Type B pancreatic cell (in vitro differentiated cells): ENCODE measurements around the gene ATP5PB. TPM values are rescaled to one million over a fixed set of nuclear protein-coding genes. Genes with fewer than 3 reads are reported as not detected.

ENCODE experiments used
- DNase-seq: peaks from one replicate; pipeline ENCODE4 v3.0.0; 2021; ENCODE audit warnings: mixed read lengths; ENCODE audit not compliant: unreplicated experiment; ENCODE audit errors: extremely low spot score
- H3K27ac Mint-ChIP-seq: 2 replicates; pipeline ENCODE4 v1.8.0; 2021; ENCODE audit warnings: mild to moderate bottlenecking, mixed read lengths
- H3K27me3 Mint-ChIP-seq: 2 replicates; pipeline ENCODE4 v1.8.0; 2021; ENCODE audit warnings: mixed read lengths
- H3K36me3 Mint-ChIP-seq: 2 replicates; pipeline ENCODE4 v1.8.0; 2021; ENCODE audit warnings: mixed read lengths
- H3K4me1 Mint-ChIP-seq: one replicate; pipeline ENCODE4 v1.8.0; 2021; ENCODE audit warnings: mixed read lengths; ENCODE audit not compliant: unreplicated experiment
- H3K4me3 Mint-ChIP-seq: 2 replicates; pipeline ENCODE4 v1.8.0; 2021; ENCODE audit warnings: mild to moderate bottlenecking, mixed read lengths
- H3K9me3 Mint-ChIP-seq: 2 replicates; pipeline ENCODE4 v1.8.0; 2021; ENCODE audit warnings: mixed read lengths
- total RNA-seq: library from RNA; stranded (reverse); gene quantifications from 2 replicates; pipeline ENCODE4 v1.2.1, GENCODE V29; 2021; ENCODE audit warnings: low replicate concordance
- TF ChIP-seq, protein P1 (sequence below): fragments of 200-600 bp; sonication (generic); conservative IDR thresholded peaks from 2 replicates; pipeline ENCODE4 v1.5.0; 2021; ENCODE audit warnings: antibody characterized with exemption, mild to moderate bottlenecking

ATP5PB gene
- total RNA-seq, 1 donor from 2014 or later: 242 TPM

DNA sequence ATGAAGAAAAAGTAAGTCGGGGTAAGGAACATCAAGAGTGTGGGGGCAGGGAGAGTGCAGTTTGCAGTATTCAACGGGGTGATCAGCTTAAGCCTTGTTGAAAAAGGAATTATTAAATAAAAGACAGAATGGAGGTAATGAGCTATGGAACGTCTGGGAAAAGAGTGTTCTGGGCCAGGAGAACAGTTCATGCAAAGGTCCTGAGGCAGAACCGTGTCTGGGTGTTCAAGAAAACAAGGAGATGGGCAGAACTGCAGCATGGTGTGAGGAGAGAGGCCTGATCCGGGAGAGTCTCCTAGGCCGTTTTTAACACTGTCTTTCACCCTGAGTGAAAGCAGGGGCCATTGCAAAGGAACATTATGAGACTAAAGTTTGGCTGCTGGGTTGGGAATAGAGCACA, 42.0 kb upstream of the ATP5PB start:
- H3K27ac Mint-ChIP-seq: no peak overlapping the region
- H3K36me3 Mint-ChIP-seq: no peaks in the 10 kb centered on the region
- no peak overlapping the region for H3K4me3 Mint-ChIP-seq
- no peak for DNase-seq
- peaks cover 6% of the 10 kb centered on the region for H3K27me3 Mint-ChIP-seq
- no peaks in the 10 kb centered on the region for H3K4me1 Mint-ChIP-seq
- TF ChIP-seq, protein P1, sequence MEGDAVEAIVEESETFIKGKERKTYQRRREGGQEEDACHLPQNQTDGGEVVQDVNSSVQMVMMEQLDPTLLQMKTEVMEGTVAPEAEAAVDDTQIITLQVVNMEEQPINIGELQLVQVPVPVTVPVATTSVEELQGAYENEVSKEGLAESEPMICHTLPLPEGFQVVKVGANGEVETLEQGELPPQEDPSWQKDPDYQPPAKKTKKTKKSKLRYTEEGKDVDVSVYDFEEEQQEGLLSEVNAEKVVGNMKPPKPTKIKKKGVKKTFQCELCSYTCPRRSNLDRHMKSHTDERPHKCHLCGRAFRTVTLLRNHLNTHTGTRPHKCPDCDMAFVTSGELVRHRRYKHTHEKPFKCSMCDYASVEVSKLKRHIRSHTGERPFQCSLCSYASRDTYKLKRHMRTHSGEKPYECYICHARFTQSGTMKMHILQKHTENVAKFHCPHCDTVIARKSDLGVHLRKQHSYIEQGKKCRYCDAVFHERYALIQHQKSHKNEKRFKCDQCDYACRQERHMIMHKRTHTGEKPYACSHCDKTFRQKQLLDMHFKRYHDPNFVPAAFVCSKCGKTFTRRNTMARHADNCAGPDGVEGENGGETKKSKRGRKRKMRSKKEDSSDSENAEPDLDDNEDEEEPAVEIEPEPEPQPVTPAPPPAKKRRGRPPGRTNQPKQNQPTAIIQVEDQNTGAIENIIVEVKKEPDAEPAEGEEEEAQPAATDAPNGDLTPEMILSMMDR: no peak
- H3K9me3 Mint-ChIP-seq: no peaks in the 10 kb centered on the region

DNA sequence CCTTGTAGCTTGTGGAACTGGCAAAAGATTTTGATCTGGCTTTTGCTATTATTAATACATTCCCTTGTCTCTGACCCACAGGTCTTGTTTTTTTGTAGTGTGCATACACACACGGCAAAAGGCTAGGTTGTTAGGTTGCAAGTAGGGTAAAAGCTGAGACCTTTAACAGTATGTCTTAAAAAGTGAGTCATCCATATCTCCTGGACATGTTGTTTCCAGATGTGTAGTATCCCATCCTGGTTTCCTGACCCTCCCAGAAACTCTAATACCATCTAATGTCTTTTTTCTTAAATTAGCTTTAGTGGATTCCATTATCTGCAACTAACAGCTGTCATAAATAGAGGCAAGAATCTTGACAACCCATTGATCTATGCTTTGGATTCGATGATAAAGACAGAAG, 36.4 kb upstream of the ATP5PB start:
- TF ChIP-seq, protein P1: no peak
- Mint-ChIP-seq H3K27me3 (peaks cover 4% of the 10 kb centered on the region), H3K27ac (no peak overlapping the region), H3K4me1 (no peaks in the 10 kb centered on the region), H3K36me3 (no peaks in the 10 kb centered on the region), H3K9me3 (no peaks in the 10 kb centered on the region), H3K4me3 (no peak overlapping the region)
- no peak for DNase-seq

DNA sequence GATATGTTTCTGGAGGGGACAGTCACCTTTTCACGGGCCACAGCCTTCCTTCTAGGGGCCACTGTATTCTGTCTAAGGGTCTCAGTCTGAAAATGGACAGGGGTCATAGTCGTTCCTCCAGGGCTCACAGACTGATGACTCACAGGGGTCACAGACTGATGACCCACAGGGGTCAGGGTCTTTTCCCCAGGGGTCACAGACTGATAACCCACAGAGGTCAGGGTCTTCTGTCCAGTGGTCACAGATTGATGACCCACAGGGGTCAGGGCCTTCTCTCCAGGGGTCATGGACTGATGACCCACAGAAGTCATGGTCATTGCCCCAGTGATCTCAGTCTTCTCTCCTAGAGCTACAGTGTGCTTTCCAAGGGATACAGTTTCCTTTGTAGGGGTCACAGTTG, 34.5 kb upstream of the ATP5PB start:
- TF ChIP-seq, protein P1: no peak
- peaks cover 4% of the 10 kb centered on the region for H3K27me3 Mint-ChIP-seq
- H3K4me3 Mint-ChIP-seq: no peak overlapping the region
- H3K36me3 Mint-ChIP-seq: no peaks in the 10 kb centered on the region
- no peaks in the 10 kb centered on the region for H3K9me3 Mint-ChIP-seq
- DNase-seq: no peak
- no peak overlapping the region for H3K27ac Mint-ChIP-seq
- H3K4me1 Mint-ChIP-seq: no peaks in the 10 kb centered on the region

DNA sequence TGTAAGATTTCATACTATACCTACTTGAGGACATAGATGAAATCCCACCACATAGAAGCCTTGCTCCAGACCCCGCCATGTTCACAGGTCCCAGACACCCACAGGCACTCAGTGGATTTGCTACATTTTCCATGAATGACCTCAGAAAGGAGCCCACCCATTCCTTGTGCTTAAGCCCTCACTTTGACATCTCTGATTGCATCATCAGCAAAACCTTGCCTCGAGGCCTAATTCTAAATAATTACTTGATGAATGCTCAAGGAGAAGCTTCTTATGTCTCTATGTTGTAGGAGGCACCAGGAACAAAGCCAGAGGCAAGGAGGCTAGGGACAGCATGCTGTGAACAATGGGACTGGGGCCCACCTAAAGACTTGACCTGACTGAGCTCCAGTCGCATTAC, 33.8 kb upstream of the ATP5PB start:
- H3K4me3 Mint-ChIP-seq: no peak overlapping the region
- H3K27me3 Mint-ChIP-seq: no peaks in the 10 kb centered on the region
- no peak for DNase-seq
- TF ChIP-seq, protein P1: no peak
- no peak overlapping the region for H3K27ac Mint-ChIP-seq
- H3K36me3 Mint-ChIP-seq: no peaks in the 10 kb centered on the region
- no peaks in the 10 kb centered on the region for H3K4me1 Mint-ChIP-seq
- H3K9me3 Mint-ChIP-seq: no peaks in the 10 kb centered on the region

DNA sequence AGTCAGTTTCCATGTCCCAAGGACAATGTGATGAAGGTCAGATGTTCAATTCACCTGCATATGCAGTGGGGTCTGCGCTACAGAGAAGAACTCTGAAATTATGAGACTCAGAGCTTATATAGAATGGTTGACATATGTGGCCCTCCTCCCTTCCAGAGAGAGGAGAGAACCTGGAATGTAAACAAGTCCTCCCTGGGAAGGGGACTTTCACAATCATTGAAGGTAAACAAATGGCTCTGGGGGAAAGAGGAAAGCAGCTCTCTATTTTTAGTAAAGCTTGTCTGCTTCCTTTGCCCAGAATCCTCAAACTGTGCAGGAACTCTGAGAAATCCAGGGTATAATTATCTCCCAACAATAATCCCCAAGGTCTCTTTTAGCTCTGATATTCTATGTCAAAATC, 31.5 kb upstream of the ATP5PB start:
- TF ChIP-seq, protein P1: no peak
- Mint-ChIP-seq H3K9me3 (no peaks in the 10 kb centered on the region), H3K4me1 (no peaks in the 10 kb centered on the region), H3K27ac (no peak overlapping the region), H3K36me3 (no peaks in the 10 kb centered on the region), H3K27me3 (no peaks in the 10 kb centered on the region), H3K4me3 (peak overlapping the region; percentile 7)
- no peak for DNase-seq

DNA sequence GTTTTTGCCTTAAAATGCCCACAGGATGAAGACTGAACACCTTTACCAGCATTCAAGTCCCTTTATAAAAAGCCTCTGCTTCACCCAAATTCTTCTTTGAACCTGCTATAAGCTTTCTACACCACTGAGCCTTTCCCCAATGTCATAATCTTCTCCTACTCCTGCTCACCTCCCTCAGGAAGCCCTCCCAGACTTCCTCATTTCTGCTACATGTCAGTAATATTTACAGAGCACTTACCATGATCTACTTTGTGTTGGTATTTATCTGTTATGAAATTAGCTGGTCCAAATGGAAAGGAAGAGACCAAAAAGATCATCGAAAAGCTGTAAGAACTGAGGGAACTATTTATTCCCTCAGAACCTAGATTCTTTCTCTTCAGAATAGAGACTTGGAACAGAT, 30.2 kb upstream of the ATP5PB start:
- Mint-ChIP-seq H3K36me3 (no peaks in the 10 kb centered on the region), H3K4me1 (no peaks in the 10 kb centered on the region), H3K9me3 (no peaks in the 10 kb centered on the region), H3K4me3 (no peak overlapping the region), H3K27me3 (no peaks in the 10 kb centered on the region), H3K27ac (no peak overlapping the region)
- TF ChIP-seq, protein P1: no peak
- no peak for DNase-seq
